Stimulated activated CD4-positive, alpha-beta T cell treated with anti-CD3 and anti-CD28 coated beads, Interleukin-12 subunit alpha, Interleukin-12 subunit beta, amount 100 ng/mL, for 48 hours (primary cell): ENCODE data around the gene SELENOS.

Source experiments
- DNase-seq, 3 donors: peaks; one replicate each; pipeline ENCODE4 v3.0.0-alpha.2; 2020; ENCODE audit warnings: low read depth in 2 of 3, low spot score in 1 of 3

Gene SELENOS

DNA sequence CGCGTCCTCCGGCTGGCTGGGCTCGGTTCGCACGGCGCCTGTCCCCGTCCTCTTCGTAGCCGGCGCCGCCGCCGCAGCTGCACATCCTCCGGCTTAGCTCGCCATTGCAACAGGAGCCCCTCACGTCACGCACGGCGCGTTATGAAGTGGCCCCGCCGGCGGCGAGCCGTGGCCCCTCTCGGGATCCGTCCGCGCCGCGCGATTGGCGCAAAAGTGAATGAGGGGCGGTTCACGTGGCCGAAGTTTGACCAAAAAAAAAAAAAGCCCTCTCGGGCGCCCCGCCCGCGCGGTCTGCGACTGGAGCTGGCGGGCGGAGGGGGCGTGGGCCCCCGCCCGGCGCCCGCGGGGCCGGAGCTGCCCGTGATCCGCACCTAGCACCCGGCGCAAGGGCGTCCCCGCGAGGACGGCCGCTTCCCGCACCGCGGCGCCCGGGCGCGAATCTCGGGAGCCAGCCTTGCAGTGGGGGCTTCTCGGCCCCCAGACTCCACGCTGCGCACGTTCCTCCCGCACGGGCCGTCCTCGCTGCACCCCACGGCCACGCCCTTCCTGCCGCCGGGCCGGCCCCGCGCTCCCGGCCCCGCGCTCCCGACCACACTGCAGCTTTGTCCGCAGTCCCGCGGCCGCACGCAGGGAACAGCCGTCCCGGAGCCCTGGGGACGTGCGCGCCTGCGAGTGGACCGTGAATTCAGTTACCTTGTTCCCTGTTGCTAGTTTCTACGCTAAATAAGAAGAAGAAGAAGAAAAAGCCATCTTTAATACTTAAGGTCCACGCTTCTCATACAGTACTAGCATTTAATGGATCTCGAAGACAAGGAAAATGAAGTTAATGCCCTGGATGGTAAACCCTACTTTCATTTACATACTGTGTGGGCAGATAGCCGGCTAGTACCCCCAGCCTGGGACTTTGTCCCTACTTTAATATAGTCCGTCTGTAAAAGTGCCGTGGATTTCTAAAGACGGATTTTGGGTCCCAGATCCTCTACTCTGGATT is 25.2 kb downstream of the SELENOS start, which contains the start of gene CHSY1:
TSS of gene CHSY1 (minus strand) at position 219 of the 991 bp plus-strand sequence. CDS start 592 bp downstream, outside the sequence.
- peak; percentile 74 to 81 (median 77) for DNase-seq

DNA sequence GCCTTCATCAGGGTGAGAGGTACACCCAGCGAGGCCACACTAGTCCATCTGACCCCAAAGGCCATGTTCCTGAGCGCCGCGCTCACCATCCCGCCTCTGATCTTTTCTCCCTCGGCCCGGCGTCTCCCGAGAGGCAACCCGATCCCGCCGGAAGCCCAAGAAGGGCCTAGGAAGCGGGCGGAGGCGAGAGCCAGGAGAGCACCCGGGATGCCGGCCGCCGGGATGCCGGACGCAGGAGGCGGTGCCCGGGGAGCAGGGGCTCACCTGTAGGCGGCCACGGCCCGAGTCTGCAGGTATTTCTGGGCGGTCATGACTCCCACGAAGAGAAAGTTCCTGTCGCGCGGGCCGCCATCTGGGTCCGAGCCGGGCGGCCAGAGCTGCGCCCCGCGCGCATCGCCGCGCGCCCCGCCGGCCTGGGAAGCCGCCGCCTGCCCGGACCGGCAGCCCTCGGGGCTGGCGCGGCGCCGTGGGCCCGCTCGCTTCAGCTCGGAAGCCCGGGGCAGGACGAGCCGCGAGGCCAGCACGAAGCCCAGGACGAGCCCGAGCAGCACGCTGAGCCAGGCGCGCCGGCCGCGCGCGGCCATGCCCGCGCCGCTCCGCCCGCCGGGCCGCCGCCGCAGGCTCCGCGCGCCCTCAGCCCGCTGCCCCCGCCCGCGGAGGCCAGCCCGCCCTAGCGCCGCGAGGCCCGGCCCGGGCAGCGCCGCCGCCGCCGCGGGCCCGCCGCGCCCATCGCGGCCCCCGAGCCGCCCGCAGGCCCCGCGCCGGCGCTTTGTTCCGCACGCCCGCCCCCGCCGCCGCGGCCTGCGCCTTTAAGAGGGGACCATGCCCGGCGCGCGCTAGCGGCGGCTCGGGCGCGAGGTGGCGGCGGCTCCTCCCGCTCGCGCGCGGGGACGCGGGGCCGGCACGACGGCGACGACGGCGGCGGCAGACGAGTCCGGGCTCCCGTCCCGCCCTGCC is 26.1 kb downstream of the SELENOS start:
- peak in 1 of 3 donors; percentile 49 for DNase-seq

DNA sequence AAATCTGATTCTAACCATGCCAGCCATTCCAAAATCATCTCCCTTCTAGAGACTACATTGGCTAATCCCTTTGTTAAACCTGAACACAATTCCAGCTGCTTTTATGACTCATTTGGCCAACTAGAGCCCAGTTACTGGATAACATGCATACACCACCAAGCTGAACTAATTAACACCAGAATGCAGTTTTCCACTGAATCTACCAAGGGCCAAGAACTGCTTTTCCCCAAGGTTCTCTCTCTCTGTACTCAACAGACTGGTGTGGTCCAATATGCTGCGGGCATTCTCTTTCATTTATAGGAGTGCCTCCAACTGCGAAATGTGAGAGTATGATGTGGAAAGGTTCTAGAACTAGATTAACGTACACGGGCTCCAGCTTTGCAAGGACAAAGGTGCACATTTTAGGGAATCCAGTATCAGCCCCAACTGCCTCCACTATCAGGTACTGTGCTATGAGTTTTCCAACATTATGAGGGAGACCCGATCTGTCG is 26.9 kb downstream of the SELENOS start:
- DNase-seq, result no peak

DNA sequence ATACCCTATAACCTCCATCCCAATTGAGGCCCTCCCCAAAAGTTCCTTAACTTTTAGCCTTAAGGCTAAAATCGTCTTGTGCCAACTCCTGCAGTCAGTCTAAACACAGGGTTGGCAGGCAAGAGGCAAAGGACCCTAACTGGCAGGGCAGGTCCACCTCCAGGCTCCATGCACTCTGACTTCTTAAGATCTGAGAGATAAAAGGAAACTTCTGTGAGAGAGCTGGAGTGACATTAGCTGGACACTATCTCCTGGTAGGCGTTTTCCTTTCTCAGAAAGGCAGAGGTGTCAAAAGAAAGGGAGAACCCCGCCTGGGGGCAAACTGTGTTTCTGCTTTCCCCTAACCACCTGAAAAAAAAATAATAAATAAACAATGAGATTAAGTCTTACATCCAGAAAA is 29.0 kb downstream of the SELENOS start:
- no peak for DNase-seq

DNA sequence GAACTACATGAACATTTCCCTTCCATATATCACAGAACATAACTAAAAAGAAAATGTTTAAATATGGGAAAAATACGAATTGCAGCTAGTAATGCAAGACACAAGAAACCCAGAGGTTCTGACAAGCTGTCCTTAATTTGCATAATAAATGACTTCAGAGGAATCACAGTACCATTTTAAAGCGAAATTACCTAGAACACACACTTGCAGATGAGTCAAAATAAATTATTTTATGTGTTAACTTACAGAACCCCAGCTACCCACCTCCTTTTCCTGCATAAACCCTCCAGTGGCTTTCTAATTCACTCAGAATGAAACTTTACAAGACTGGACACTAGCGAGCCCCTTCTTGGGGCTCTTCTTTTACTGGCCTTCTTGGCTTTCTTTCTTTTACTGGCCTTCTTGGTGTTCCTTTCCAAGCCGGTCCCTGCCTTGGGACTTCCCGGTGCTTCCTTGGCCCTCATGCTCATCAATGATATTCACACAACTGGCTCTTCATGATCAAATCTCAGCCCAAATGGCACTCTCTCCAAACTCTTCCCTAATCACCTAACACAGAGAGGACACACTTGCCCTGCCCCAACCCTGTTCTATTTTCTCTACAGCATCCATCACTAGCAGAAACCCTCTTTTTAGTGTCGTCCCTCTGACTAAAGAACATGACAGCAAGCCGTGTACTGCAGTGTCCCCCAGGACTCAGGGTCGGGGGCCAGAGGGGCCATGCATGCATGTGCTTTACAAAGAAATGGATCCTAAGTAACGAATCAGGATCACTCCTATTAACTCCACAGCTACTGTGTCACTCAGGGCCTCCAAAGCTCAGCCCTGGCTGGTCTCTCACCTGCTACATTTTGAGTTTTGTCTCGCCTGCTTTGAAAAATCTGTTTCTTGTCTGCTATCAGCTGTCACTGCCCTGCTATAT is 30.2 kb downstream of the SELENOS start:
- DNase-seq, result no peak

DNA sequence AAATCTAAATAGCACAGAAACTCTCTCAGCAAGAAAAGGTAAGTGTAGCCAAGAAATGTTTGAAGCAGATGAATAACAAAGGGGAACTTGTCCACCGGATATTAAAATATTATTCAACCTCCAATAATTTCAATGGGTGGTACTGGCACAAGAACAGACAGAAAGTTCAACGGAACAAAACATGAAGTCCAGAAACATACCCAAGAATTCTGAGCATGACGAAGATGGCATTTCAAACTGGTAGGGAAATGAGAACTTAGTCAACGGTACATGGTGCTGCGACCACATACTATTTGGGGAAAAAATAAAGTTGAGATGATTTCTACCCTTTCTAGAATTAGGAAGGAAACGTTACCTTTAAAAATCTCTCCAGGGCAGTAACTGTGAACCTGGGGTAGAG is 30.9 kb downstream of the SELENOS start:
- DNase-seq, result no peak

DNA sequence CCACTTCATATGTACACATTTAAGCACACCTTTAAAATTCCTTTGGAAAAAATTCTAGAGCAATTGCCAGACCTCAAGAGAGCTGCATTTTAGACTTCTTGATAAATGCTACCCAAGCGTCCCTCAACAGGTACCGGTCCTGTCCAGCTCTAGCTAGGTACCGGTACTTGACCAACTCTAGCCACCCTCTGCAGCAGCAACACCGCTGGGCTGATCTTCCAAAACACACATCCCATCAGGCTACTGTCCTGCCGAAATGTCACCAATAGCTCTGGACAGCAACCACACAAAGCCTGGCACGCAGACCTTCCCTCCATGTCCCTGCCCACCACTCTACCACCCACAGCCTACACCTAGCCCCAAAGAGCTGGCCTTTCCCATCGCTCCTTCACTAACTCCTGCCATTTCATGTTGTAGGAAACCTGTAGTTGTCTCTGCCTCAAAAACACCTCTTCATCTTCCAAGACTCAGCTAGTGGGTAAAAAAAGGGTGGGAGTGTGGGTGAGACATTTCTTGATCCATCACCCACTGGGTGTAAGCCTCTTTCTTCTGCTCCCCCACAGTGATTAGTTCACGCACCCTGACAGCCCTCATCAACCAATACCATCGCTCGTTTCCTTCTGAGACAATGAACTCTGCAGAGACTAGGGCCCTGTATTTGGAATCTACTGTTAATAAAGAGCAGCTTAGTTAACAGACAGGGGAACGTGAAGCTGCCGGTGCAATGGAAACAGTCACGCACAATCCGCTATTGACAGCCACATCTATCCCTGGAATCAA is 32.2 kb downstream of the SELENOS start:
- DNase-seq, result no peak

DNA sequence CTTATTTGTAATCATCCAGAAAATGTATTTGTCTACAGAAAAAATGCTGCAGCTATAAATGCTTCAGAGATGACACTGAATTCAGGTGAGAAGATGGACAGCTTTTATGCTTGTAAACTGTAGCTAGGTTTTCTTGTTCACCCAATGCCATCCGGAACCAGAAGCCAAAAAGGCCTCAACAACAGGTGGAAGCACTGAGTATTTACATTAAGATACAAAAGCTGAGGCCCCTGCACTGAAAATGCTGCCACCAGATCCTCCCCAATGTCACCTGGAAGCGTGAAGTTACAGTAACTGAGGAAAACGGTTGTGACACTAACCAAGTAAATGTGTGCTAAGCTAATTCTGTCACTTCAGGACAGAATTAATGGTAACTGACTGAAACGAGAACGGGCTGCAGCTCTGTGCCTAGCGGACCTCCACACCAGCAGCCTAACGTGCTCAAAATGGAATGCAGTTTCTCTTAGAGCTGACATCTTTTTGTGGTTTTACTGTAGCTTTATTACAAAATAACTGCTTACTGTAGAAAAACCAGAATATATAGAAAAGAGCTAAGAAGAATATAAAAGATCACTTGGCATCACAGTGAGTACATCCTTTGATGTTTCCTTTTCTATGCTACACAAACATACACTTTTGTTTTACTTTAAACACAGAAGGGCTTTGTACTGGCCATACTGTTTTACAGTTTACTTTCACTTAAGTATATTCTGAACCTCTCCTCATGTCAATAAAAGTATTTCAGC is 33.1 kb downstream of the SELENOS start:
- no peak for DNase-seq

DNA sequence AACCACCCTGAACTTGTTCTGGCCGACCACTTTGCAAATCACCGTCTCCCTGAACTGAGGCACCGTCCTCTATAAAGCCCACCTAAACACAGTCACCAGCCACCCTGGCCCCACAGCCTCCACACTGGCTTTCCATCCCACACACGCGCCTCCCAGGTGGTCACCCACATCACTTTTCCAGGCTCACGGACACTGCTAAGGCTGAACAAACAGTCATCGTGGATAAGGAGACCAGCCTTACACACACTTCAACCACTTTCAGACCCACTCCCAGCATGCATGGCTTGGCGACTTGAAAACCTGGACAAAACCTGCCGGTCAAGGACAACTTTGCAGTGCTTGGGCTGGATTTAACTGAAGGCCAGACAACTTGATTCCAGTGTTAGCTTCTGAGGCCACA is 33.9 kb downstream of the SELENOS start:
- DNase-seq, result no peak

DNA sequence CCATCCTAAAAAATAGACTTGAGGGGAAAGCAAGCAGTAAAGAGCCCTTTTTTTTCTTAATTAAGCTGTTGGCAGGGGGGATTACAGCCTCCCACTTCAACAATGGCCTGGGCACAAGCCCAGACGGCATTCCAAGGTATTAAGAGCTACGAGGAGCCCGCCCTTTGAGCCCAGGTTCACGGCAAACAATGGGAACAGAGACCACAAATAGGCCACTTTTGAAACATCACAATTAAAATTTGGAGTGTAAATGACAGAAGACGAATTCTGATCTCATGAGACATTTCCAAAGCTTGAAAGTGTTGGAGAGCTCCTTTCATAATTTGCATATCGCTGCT is 34.3 kb downstream of the SELENOS start:
- DNase-seq, result no peak

DNA sequence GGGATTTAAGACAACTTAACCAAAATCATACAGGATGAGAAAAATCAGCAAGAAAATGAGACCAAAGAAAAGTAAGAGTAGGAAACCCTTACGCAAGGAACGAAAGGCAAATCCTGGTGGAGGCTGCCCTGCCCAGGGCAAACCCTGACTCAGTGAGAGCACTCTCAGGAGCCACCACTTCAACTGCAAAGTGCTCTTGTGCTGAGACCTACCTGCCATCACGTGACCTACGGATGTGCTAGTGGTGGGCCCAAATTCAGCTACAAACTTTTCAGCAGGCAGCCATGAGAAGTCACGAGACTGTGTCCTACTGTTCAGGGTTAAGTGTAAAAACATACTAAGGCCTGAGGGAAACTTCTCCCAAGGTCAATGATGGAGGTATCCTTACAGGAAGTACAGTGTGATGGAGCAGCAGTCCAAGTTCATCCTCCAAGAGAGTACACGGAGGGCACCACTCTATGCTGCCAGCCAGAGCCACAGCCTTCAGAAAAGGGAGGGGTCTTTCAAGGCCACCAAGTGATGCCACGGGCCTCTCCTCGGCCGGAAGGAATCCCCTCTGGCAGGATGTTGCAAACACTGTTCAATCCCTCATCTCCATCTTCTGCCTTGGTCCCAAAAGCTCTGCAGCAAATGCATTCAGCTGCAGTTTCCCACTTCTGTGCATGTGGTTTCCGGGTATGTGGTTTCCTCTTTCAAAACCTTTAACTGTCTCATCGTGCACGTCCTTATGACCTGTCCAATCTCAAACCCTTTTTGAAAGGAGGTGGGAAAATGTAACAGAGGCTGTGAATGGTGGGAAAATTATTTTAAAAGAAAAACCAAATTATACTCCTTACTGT is 34.9 kb downstream of the SELENOS start:
- peak in 2 of 3 donors; percentile 23 to 51 for DNase-seq

DNA sequence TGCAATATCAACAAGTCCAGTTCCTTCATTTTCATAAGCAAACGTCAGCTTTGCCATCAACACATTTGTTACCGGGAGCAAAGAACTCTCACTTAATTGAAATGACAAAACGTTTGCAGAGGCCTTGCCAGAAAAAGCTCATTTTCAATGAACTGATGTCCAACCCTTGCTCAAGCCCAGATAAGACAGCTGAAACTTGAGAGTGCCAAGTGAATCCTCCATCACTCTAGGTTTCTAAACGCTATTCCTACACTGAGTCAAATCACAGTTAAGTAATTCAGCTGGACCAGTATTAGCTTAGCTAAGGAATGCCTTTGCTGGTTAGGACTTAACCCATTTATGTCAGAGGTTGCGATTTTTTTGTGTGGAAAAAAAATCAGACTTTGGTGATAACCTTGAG is 36.9 kb downstream of the SELENOS start:
- no peak for DNase-seq

DNA sequence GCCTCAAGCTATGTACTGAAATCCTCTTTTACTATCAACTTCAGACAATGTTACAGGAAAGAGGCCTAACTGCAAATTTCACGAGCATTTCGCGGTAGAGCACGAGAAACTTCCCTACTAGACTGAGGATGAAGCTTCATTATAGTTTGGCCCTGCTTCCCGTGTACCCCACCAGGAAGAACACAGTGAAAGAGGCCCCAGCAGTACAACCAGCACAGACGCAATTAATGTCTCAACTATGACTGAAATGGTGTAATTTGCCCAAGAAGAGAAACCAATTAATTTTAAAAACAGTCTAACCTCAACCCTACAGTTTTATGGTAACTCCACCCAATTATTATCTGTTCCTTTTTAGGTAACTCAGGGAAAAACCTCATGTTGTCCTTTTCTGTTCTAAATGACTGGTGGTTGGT is 37.6 kb downstream of the SELENOS start:
- DNase-seq, result no peak

DNA sequence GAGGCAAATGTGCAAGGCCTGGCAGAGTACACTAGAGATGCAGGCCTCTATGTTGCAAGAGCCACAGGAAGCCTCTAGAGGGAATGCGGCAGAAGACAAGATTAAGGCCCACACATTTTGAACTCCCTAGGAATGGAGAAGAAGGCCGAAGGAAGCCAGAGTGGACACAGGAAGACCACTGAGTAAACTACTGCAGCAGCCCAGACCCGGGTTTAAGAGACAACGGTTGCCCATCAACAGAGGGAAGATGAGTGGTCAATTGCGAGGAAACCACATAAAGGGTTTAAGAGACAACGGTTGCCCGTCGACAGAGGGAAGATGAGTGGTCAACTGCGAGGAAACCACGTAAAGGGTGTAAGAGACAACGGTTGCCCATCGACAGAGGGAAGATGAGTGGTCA is 40.0 kb downstream of the SELENOS start:
- DNase-seq, result no peak

DNA sequence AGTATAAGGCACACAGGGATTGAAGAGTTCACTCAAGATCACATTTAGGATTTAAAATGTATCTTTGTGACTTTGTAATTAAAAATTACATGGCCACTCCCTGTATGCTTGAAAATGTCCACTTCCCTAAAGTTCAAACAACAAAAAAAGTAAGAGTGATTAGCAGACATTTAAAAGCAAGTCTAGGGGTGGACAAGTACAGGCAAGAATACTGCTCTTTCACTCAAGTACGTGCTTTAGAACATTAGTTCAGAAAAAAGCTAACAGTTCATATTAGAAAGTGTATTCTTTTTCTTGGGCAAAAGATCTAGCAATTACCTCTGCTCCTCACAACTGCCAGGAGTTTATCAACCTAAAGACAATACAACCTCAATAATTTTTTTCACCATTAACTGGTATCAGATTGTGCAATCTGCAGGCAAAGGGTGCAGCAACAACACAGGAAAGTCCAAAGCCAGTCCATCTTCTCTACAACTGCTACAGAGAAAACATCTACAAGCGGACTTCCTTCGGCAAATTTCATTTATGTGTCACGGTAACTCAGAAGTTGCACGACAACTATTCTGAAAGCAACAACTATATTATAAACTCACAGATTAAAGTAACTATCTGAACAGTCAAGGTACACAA is 43.5 kb downstream of the SELENOS start:
- DNase-seq, result no peak

DNA sequence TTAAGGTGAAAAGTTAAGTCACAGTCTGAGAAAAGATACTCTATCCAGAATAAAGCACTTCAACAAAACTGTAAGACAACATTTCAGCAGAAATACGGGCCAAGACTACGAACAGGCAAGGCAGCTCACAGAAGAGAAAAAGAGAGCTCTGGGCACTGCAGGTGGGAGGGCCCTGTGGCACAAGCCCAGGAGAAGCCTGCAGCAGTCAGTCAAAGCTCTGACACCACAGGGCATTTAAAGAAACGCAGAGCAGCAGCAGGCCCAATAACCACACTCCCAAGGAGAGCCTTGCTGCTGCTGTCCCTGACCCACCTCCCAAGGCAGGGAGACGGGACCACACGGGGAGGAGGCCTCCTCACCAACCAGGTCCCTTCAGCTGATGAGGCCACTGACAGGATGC is 44.6 kb downstream of the SELENOS start:
- no peak for DNase-seq

DNA sequence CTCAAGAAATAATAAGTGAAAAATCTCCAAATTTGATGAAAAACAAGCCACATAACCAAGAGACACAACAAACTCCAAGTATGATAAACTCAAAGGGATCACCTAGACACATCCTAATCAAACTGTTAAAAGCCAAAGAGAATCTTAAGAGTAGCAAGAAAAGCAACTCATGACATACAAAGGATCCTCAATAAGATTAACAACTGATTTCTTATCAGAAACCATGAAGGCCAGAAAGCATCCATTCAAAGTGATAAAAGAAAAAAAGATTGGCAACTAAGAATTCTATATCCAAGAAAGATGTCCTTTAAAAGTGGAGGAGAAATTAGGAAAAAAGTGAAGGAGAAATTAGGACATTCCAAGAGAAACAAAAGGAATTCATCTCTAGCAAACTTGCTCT is 49.0 kb downstream of the SELENOS start:
- no peak for DNase-seq

DNA sequence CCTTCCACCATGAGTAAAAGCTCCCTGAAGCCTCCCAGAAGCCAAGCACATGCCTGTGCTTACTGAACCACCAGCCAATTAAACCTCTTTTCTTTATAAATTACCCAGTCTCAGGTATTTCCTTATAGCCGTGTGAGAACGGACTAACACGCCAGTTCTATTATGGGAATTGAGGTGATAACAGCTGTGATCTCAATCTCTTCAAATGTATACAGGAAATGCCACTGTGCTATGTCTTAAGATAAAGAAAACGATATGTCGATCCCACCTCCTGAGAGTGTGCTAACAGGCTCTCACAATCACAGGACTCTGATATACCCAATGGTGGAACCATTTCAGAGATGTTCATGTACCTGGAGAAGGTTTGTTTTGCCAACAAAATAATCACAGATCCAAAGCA is 51.6 kb downstream of the SELENOS start:
- DNase-seq, result no peak
